Measurements from ENCODE around the gene CISTR. TPM values are rescaled to one million over a fixed set of nuclear protein-coding genes. Genes with fewer than 3 reads are reported as not detected.
A peak's percentile ranks its signal among the peaks of the same experiment; 100 is the strongest.

Gene CISTR
- polyA plus RNA-seq, 1 donor: not detected

DNA sequence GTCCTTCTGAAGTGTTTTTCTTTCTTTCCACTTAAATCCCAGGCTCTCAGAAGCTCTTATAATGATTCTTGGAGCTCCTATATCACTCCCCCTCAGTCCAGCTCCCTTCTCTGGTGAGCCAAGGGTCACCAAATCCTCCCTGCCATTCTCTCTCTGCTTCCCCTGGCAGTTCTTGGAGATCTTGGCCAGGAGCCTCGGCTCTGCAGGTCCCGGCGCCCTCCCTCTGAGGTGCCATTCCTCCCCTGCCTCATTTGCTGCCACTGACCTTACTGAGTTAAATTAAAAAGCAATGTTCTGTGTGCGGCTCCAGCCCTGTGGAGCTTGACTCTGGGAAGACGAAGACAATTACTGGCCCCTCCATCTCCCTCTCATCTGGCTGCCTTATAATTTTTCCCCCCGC lies 7.0 kb downstream of the CISTR start:
- H3K9me3 ChIP-seq (ENCODE audit: control insufficient read depth, low read depth, low read length): no peaks in the 10 kb centered on the region
- H3K4me1 ChIP-seq (ENCODE audit: control insufficient read depth, insufficient read depth, low read length): peaks cover 3% of the 10 kb centered on the region
- no CpG with 5 or more reads among the region's 6 CpGs for WGBS (ENCODE audit: insufficient coverage, low lambda C conversion rate)

DNA sequence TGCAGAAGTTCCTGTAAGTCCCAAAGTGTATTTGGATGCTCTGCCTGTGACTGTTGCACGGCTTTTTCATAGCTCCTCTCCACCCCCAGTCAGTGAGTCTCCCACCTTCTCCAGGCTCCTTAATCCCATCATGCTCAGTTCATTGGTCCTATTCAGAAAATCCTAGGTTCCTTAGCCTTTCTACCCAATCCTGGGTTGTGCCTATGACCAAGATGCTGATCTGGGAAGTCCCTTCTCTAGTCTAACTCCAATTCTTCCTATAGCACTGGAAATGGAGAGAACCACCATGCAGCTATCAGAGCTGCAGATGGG lies 7.7 kb downstream of the CISTR start:
- no CpG with 5 or more reads among the region's 1 CpG for WGBS (ENCODE audit: insufficient coverage, low lambda C conversion rate)
- Histone ChIP-seq H3K27me3 (ENCODE audit: control insufficient read depth, insufficient read depth, low read length) (peaks cover 74% of the 10 kb centered on the region), H3K4me3 (ENCODE audit: low read length) (no peak overlapping the region), H3K36me3 (ENCODE audit: control insufficient read depth, insufficient read depth, low read length) (no peaks in the 10 kb centered on the region), H3K4me1 (ENCODE audit: control insufficient read depth, insufficient read depth, low read length) (peaks cover 8% of the 10 kb centered on the region), H3K27ac (ENCODE audit: low read length) (no peak overlapping the region), H3K9me3 (ENCODE audit: control insufficient read depth, low read depth, low read length) (no peaks in the 10 kb centered on the region)
- DNase-seq: no peak

More for the DNA sequence above, 7.0 kb downstream of the CISTR start:
- no peak overlapping the region for H3K27ac ChIP-seq (ENCODE audit: low read length)
- no peak overlapping the region for H3K4me3 ChIP-seq (ENCODE audit: low read length)
- DNase-seq: no peak
- peaks cover 74% of the 10 kb centered on the region for H3K27me3 ChIP-seq (ENCODE audit: control insufficient read depth, insufficient read depth, low read length)
- no peaks in the 10 kb centered on the region for H3K36me3 ChIP-seq (ENCODE audit: control insufficient read depth, insufficient read depth, low read length)

DNA sequence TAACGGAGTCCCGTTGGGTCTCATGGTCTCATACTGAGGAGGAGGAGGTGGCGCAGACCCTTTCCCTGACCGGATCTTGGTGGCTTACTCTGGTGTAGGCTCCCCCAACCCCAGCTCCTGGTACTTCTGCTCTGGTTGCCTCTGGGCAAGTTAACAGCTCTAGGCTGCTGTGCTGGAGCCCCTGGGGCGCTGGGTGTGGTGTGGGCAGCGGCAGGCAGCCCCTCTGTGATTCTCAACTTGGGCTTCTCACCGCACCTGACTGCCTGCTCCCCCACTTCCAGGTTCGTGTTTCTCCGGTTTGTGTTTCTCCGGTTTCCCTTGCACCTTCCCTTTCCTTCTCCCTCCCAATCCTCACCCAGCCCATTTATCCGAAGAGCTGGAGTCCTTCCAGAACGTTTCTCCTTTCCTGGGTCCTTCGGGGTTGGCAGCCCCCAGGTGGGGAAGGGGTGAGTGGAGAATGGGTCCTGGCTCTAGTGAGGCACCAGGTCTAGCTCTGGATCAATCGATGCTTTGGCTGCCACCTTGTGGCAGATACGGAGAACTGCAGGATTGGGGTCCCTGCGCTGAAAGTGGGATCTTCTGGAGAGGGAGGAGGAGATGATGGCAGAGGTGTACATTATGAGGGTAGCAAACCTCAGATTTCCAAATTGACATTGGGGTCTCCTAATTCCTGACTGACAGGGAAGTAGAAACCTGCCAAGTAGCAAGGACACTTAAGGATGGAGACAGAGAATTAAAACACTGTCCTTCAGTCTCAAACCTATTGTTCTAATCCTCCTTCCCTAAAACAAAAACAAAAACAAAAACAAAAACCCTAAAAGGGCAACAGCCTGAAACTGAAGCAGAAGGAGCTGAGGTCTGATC lies 8.3 kb downstream of the CISTR start:
- no peak overlapping the region for H3K4me3 ChIP-seq (ENCODE audit: low read length)
- peak in 1 of 2 donors; percentile 54 for DNase-seq
- H3K9me3 ChIP-seq (ENCODE audit: control insufficient read depth, low read depth, low read length): no peaks in the 10 kb centered on the region
- no peaks in the 10 kb centered on the region for H3K36me3 ChIP-seq (ENCODE audit: control insufficient read depth, insufficient read depth, low read length)
- WGBS (ENCODE audit: insufficient coverage, low lambda C conversion rate): no CpG with 5 or more reads among the region's 16 CpGs
- H3K27ac ChIP-seq (ENCODE audit: low read length): no peak overlapping the region
- H3K27me3 ChIP-seq (ENCODE audit: control insufficient read depth, insufficient read depth, low read length): peaks cover 74% of the 10 kb centered on the region
- peaks cover 14% of the 10 kb centered on the region for H3K4me1 ChIP-seq (ENCODE audit: control insufficient read depth, insufficient read depth, low read length)

DNA sequence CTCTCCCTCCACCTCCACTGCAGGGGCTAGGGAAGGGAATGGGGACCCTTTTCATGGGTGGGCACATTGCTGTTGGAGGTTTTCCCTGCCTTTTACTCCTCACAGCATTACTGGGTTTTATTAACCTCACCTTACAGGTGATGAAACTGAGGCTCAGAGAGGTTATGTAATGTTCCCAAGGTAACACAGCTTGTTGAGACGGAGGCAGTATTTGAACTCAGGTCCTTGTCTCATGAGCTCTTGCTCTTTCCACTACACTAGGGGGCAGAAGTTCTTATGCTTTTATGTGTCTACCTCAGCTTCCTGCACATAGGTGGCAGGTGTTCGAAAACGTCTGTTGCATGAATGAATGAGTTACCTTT lies 11.7 kb downstream of the CISTR start:
- peaks cover 21% of the 10 kb centered on the region for H3K4me1 ChIP-seq (ENCODE audit: control insufficient read depth, insufficient read depth, low read length)
- peaks cover 83% of the 10 kb centered on the region for H3K27me3 ChIP-seq (ENCODE audit: control insufficient read depth, insufficient read depth, low read length)
- WGBS (ENCODE audit: insufficient coverage, low lambda C conversion rate): no CpG with 5 or more reads among the region's 3 CpGs
- H3K4me3 ChIP-seq (ENCODE audit: low read length): no peak overlapping the region
- no peaks in the 10 kb centered on the region for H3K36me3 ChIP-seq (ENCODE audit: control insufficient read depth, insufficient read depth, low read length)
- no peak for DNase-seq
- no peak overlapping the region for H3K27ac ChIP-seq (ENCODE audit: low read length)
- no peaks in the 10 kb centered on the region for H3K9me3 ChIP-seq (ENCODE audit: control insufficient read depth, low read depth, low read length)

DNA sequence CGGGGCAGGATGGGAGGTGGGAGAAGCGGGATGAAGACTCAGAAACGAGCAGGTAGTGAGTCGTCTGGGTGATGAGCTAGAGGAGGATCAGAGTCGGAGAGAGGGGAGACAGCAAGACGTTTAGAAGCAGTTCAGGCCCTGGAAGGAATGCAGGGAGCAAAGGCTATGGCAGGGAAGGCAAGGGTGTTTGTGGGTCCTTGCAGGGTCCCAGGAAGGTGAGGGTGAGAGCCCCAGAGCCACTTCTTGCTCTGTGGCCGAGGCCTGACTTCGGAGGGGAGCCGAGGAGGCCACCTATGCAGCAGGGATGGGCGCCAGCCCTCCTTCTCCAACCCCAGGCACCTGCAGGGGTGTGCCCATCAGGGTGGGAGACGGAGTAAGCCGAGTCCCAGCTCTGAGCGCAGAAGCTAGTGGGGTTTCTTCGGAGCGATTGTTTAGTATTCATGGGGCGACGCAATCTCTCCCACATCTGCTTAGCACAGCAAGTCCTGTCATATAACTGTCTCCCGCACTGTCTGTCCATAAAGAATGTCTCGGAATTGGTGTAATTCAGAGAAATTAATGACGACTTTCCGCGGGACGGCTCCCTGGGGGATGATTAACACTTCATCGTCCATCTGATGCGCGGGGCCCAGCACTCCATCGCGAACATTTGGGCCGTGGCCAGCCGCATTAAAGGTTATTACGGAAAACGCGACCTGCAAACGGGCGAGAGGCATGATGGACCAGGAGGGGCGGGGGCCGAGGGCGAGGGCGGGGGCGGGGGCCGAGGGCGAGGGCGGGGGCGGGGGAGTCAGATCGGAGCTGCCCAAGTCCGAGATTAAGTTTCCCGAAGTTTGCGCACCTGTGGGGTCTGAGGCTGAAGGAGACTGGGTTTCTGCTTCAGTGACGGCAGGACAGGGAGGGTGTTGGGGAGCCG lies 12.3 kb downstream of the CISTR start:
- WGBS (ENCODE audit: insufficient coverage, low lambda C conversion rate): 0% methylated on average over 1 of the region's 50 CpGs
- no peak for DNase-seq
- Histone ChIP-seq H3K9me3 (ENCODE audit: control insufficient read depth, low read depth, low read length) (no peaks in the 10 kb centered on the region), H3K27ac (ENCODE audit: low read length) (no peak overlapping the region), H3K36me3 (ENCODE audit: control insufficient read depth, insufficient read depth, low read length) (no peaks in the 10 kb centered on the region), H3K27me3 (ENCODE audit: control insufficient read depth, insufficient read depth, low read length) (peaks cover 82% of the 10 kb centered on the region), H3K4me3 (ENCODE audit: low read length) (no peak overlapping the region), H3K4me1 (ENCODE audit: control insufficient read depth, insufficient read depth, low read length) (peaks cover 21% of the 10 kb centered on the region)

DNA sequence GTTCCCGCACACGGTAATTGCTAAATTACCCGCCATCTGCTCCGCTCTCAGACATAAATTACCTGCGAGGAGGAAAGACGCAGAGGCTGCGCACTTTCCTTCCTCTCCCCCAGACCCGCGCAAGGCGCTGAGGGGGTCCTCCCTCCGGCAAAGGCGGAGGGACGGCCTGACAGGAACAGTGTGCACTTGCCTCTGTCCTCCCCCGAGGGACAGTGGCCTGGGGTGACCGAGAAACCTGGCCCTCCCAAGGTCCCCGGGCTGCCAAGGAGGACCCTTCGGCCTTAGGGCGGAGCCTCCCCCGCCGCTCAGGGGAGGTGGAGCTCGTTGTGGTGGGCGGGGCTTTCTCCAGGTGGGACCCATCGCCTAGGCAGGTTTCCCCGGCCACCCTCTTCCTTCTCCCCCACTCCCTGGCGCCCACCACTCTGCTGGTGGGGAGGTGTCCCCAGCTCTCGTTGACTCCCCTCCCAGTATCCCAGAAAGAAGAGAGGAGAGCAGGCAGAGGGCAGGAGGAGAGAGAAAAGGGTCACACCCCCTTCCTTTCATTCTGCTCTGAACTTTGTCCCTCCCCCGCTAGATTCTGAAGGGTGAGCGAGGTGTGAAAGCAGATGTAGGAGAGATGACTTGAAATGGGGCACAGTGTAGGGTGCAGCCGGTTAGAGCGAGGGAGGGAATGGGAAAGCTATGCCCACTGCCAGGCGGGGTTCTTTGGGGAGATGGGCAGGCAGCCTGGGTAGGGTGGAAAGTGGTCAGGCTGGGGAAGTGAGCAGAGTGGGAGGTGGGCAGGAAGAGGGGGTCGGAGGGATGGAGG lies 13.2 kb downstream of the CISTR start:
- Histone ChIP-seq H3K4me1 (ENCODE audit: control insufficient read depth, insufficient read depth, low read length) (peaks cover 21% of the 10 kb centered on the region), H3K27me3 (ENCODE audit: control insufficient read depth, insufficient read depth, low read length) (peaks cover 84% of the 10 kb centered on the region), H3K27ac (ENCODE audit: low read length) (no peak overlapping the region), H3K4me3 (ENCODE audit: low read length) (peak overlapping the region; percentile 20), H3K36me3 (ENCODE audit: control insufficient read depth, insufficient read depth, low read length) (no peaks in the 10 kb centered on the region), H3K9me3 (ENCODE audit: control insufficient read depth, low read depth, low read length) (no peaks in the 10 kb centered on the region)
- WGBS (ENCODE audit: insufficient coverage, low lambda C conversion rate): 8% methylated on average over 4 of the region's 32 CpGs
- DNase-seq: peak in 1 of 2 donors; percentile 60

DNA sequence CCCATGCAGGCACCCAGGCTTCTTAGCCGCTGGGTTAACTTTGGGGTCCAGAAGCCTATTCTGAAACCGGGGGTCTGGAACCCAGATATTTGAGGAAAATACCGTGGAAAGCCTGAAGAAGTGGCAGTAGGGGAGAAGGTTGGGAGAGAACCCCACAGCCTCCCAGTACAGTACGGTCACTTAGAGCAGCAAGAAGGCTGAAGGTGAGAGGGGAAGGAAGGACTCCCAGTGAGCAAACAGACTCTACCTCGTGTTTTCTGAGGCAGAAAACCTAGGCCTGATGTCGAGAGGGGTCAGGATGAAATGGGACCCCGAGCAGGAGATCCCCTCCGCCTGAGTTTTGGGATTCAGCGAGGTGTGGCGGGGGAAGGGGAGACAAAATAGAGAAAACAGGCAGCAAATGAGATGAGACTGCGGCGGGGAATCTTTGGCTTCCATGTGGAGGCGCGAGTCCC lies 13.8 kb downstream of the CISTR start:
- Histone ChIP-seq H3K36me3 (ENCODE audit: control insufficient read depth, insufficient read depth, low read length) (no peaks in the 10 kb centered on the region), H3K27ac (ENCODE audit: low read length) (no peak overlapping the region), H3K9me3 (ENCODE audit: control insufficient read depth, low read depth, low read length) (no peaks in the 10 kb centered on the region), H3K27me3 (ENCODE audit: control insufficient read depth, insufficient read depth, low read length) (peaks cover 84% of the 10 kb centered on the region), H3K4me1 (ENCODE audit: control insufficient read depth, insufficient read depth, low read length) (peaks cover 21% of the 10 kb centered on the region), H3K4me3 (ENCODE audit: low read length) (no peak overlapping the region)
- DNase-seq: no peak
- no CpG with 5 or more reads among the region's 14 CpGs for WGBS (ENCODE audit: insufficient coverage, low lambda C conversion rate)

DNA sequence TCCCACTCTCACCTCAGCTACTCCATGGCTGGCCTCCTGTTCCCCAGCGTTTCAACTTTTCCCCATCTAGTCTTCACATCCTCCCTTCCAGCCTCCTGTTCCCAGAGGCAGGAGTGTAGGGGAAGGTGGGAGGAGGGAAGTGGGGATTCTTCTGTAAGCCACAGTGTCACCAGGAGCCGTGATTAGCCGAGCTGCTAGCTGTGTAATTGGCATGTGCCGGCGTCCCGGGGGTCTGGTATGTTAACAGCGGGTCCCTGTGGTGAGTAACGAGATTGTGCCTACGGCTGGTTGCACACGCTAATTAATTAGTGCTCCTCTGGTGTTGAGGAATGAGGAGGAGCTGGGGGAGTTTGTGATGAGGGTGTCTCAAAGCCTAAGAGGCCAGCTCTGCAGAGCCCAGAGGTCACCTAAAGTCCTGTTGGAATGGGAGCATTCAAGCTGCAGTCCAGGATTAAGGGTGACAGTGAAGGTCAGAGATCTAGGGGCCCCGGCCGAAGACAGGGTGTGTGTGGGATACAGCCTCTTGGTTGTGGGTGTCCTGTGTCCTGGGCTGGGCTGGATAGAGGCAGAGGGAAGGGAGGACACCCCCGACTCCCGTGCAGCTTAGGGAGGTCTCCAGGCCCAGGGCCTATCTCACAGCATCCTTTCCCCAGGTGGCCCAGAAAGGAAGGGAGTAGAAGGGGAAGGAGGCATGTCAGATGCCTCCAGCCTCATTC lies 14.5 kb downstream of the CISTR start:
- DNase-seq: no peak
- H3K27ac ChIP-seq (ENCODE audit: low read length): no peak overlapping the region
- H3K27me3 ChIP-seq (ENCODE audit: control insufficient read depth, insufficient read depth, low read length): peaks cover 82% of the 10 kb centered on the region
- H3K4me1 ChIP-seq (ENCODE audit: control insufficient read depth, insufficient read depth, low read length): peaks cover 21% of the 10 kb centered on the region
- H3K9me3 ChIP-seq (ENCODE audit: control insufficient read depth, low read depth, low read length): no peaks in the 10 kb centered on the region
- WGBS (ENCODE audit: insufficient coverage, low lambda C conversion rate): no CpG with 5 or more reads among the region's 14 CpGs
- H3K36me3 ChIP-seq (ENCODE audit: control insufficient read depth, insufficient read depth, low read length): no peaks in the 10 kb centered on the region
- H3K4me3 ChIP-seq (ENCODE audit: low read length): no peak overlapping the region

DNA sequence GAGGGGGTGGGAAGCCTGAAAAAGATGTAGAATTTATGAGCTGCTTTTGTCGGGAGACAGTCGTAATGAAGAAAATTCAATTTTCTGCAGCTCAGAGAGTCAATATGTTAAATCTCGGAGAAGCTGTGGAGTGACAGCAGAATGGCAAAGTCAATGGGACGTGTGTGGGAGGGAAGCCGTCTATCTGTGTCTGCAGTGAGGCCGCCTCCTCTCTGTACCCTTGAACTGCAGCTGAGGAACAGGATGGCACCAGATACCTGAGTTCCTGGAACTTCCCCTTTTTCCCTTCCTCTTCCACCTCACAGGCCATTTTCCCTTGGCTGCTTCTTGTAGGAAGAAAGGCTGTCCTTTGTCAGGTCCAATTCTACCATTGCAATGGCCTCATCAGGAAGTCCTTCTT lies 15.2 kb downstream of the CISTR start:
- WGBS (ENCODE audit: insufficient coverage, low lambda C conversion rate): no CpG with 5 or more reads among the region's 6 CpGs
- H3K27me3 ChIP-seq (ENCODE audit: control insufficient read depth, insufficient read depth, low read length): peaks cover 88% of the 10 kb centered on the region
- DNase-seq: no peak

More for the DNA sequence above, 15.2 kb downstream of the CISTR start:
- Histone ChIP-seq H3K4me1 (ENCODE audit: control insufficient read depth, insufficient read depth, low read length) (peaks cover 21% of the 10 kb centered on the region), H3K36me3 (ENCODE audit: control insufficient read depth, insufficient read depth, low read length) (no peaks in the 10 kb centered on the region), H3K4me3 (ENCODE audit: low read length) (no peak overlapping the region), H3K9me3 (ENCODE audit: control insufficient read depth, low read depth, low read length) (no peaks in the 10 kb centered on the region), H3K27ac (ENCODE audit: low read length) (no peak overlapping the region)

All from large intestine (tissue), 3 donors.